Endodermal cell (in vitro differentiated cells): ENCODE measurements around the gene MOSPD3. TPM values are rescaled to one million over a fixed set of nuclear protein-coding genes. Genes with fewer than 3 reads are reported as not detected.

Experiments used
- DNase-seq: peaks from one replicate; pipeline ENCODE4 v3.0.0-alpha.2; 2017
- H3K27ac ChIP-seq: 2 replicates; pipeline ENCODE4 v1.5.1; 2013; ENCODE audit warnings: mild to moderate bottlenecking, low read depth, low read length, moderate library complexity
- H3K27me3 ChIP-seq: 2 replicates; pipeline ENCODE4 v1.6.1; 2013; ENCODE audit warnings: mild to moderate bottlenecking, low read length, moderate library complexity; ENCODE audit not compliant: insufficient read depth, control insufficient read depth, poor library complexity, severe bottlenecking
- H3K36me3 ChIP-seq: 2 replicates; pipeline ENCODE4 v1.7.0; 2013; ENCODE audit warnings: mild to moderate bottlenecking, low read length, moderate library complexity; ENCODE audit not compliant: control insufficient read depth, insufficient read depth
- H3K4me1 ChIP-seq: one replicate; pipeline ENCODE4 v1.7.0; 2013; ENCODE audit warnings: low read length; ENCODE audit not compliant: control insufficient read depth, insufficient read depth
- H3K4me3 ChIP-seq: 2 replicates; pipeline ENCODE4 v1.5.1; 2013; ENCODE audit warnings: mild to moderate bottlenecking, low read length, moderate library complexity
- H3K9ac ChIP-seq: 2 replicates; pipeline ENCODE4 v1.6.1; 2013; ENCODE audit warnings: mild to moderate bottlenecking, low read length, moderate library complexity; ENCODE audit not compliant: poor library complexity, severe bottlenecking; ENCODE audit errors: extremely low read depth
- H3K9me3 ChIP-seq: 2 replicates; pipeline ENCODE4 v1.6.1; 2013; ENCODE audit warnings: mild to moderate bottlenecking, low read length, moderate library complexity; ENCODE audit not compliant: control insufficient read depth
- H3K27ac Mint-ChIP-seq: 2 replicates; pipeline ENCODE4 v1.8.0; 2020; ENCODE audit warnings: mixed read lengths
- H3K27me3 Mint-ChIP-seq: 2 replicates; pipeline ENCODE4 v1.8.0; 2021; ENCODE audit warnings: mild to moderate bottlenecking, mixed read lengths; ENCODE audit not compliant: insufficient read depth
- H3K36me3 Mint-ChIP-seq: 2 replicates; pipeline ENCODE4 v1.8.0; 2020; ENCODE audit warnings: low read depth, mixed read lengths
- H3K4me1 Mint-ChIP-seq: 2 replicates; pipeline ENCODE4 v1.8.0; 2020; ENCODE audit warnings: mixed read lengths
- H3K4me3 Mint-ChIP-seq: 2 replicates; pipeline ENCODE4 v1.8.0; 2020; ENCODE audit warnings: mild to moderate bottlenecking, moderate library complexity, mixed read lengths
- H3K9me3 Mint-ChIP-seq: 2 replicates; pipeline ENCODE4 v1.8.0; 2020; ENCODE audit warnings: mild to moderate bottlenecking, mixed read lengths
- CTCF ChIP-seq: fragments of 200-600 bp; sonication (generic); conservative IDR thresholded peaks from 2 replicates; pipeline ENCODE4 v1.5.0; 2021; ENCODE audit warnings: antibody characterized with exemption, mild to moderate bottlenecking
- WGBS, 2 experiments: methylation state at CpG; one replicate each; pipeline versions ENCODE4 v1.1.5 to v1.1.7; 2013; ENCODE audit warnings: missing lambda C conversion rate in 2 of 2, mixed read lengths in 1 of 2; ENCODE audit not compliant: insufficient coverage in 1 of 2, insufficient read length in 1 of 2; 5-methylcytosine and 5-hydroxymethylcytosine counted together
- total RNA-seq, 2 donors: library from RNA; stranded (reverse); fragmentation: NEBNext Ultra II Directional in 1 of 2; extraction: Animal tissue kit (Norgen Biotek cat#: 25700) in 1 of 2; gene quantifications; 2 replicates in 1 of 2; 3 replicates in 1 of 2; pipeline ENCODE4 v1.2.1, GENCODE V29; 2021

The MOSPD3 gene
- total RNA-seq, 2 donors from 2014 or later, result 19.8 to 25.5 TPM

- no peak overlapping the region for H3K9ac ChIP-seq
- Mint-ChIP-seq H3K4me1 (peaks cover 6% of the 10 kb centered on the region), H3K9me3 (no peaks in the 10 kb centered on the region), H3K4me3 (peak overlapping the region; percentile 80), H3K36me3 (peaks cover 2% of the 10 kb centered on the region), H3K27me3 (no peaks in the 10 kb centered on the region), H3K27ac (no peak overlapping the region)
- H3K27me3 ChIP-seq, result no peaks in the 10 kb centered on the region
- H3K36me3 ChIP-seq, result no peaks in the 10 kb centered on the region
- peak overlapping the region; percentile 91 for H3K4me3 ChIP-seq
- WGBS, 2 experiments, result 91 to 94% methylated on average over 11 to 13 of the region's 13 CpGs
- no peak overlapping the region for H3K27ac ChIP-seq
- H3K9me3 ChIP-seq, result no peaks in the 10 kb centered on the region
- H3K4me1 ChIP-seq, result no peaks in the 10 kb centered on the region
- no peak for DNase-seq
- peak; percentile 3 for TF ChIP-seq CTCF
These were observed 1.3 kb downstream of the MOSPD3 start for GRCh38 chr7:100613412-100614175.

- no peak overlapping the region for H3K4me3 Mint-ChIP-seq
These were observed 2.0 kb downstream of the MOSPD3 start for GRCh38 chr7:100614308-100614861.

GRCh38 chr7:100620239-100620638 lies 7.9 kb downstream of the MOSPD3 start:
- H3K36me3 ChIP-seq, result no peaks in the 10 kb centered on the region
- no peaks in the 10 kb centered on the region for H3K4me1 ChIP-seq
- peaks cover 3% of the 10 kb centered on the region for H3K27me3 Mint-ChIP-seq
- H3K27me3 ChIP-seq, result no peaks in the 10 kb centered on the region
- H3K9ac ChIP-seq, result no peak overlapping the region
- no peaks in the 10 kb centered on the region for H3K4me1 Mint-ChIP-seq
- H3K27ac Mint-ChIP-seq, result no peak overlapping the region
- H3K27ac ChIP-seq, result no peak overlapping the region
- TF ChIP-seq CTCF, result no peak
- H3K36me3 Mint-ChIP-seq, result no peaks in the 10 kb centered on the region
- H3K9me3 Mint-ChIP-seq, result no peaks in the 10 kb centered on the region
- H3K9me3 ChIP-seq, result no peaks in the 10 kb centered on the region
- no peak for DNase-seq
- no peak overlapping the region for H3K4me3 Mint-ChIP-seq
- H3K4me3 ChIP-seq, result no peak overlapping the region
- 94 to 95% methylated on average over 3 to 6 of the region's 6 CpGs for WGBS, 2 experiments

More at GRCh38 chr7:100614308-100614861, 2.0 kb downstream of the MOSPD3 start:
- Mint-ChIP-seq H3K27ac (no peak overlapping the region), H3K4me1 (peaks cover 6% of the 10 kb centered on the region), H3K36me3 (peaks cover 2% of the 10 kb centered on the region), H3K27me3 (no peaks in the 10 kb centered on the region), H3K9me3 (no peaks in the 10 kb centered on the region)
- H3K27me3 ChIP-seq, result no peaks in the 10 kb centered on the region
- H3K27ac ChIP-seq, result no peak overlapping the region
- no peaks in the 10 kb centered on the region for H3K4me1 ChIP-seq
- TF ChIP-seq CTCF, result no peak
- H3K4me3 ChIP-seq, result no peak overlapping the region
- WGBS, 2 experiments, result 87 to 90% methylated on average over 4 to 5 of the region's 6 CpGs
- H3K9me3 ChIP-seq, result no peaks in the 10 kb centered on the region
- no peak overlapping the region for H3K9ac ChIP-seq
- no peak for DNase-seq
- no peaks in the 10 kb centered on the region for H3K36me3 ChIP-seq
